GM21390 (cell line): Measurements from ENCODE around the gene UPF3A.
"Not testable (repeated sequence)": the region's sequence is repeated elsewhere in the genome, so short reads cannot be mapped to it uniquely, and the experiment has no call there.

Experiments
- ATAC-seq: cut with Tn5 transposase; IDR thresholded peaks from one replicate; pipeline ENCODE4 v1.9.1; 2021; ENCODE audit not compliant: unreplicated experiment

UPF3A gene

DNA sequence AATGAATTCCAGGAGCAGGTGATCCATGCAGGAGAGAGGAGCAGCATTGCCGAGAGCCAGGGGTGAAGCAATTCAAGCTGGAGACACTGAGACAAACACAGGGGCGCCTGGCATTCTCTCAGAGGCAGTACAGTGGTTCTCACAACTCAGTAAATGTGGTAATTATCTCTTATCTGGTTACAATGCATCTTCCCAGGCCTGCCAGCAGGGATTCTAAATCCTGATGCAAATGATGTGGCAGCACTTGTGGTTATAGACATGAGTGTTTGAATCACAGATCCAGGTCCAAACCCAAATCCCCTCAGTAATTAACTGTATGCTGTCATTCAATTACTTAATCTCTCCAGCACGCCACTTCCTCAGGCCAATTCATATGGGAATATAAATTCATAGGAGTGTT is 52.5 kb downstream of the UPF3A start:
- ATAC-seq, result not testable (repeated sequence)

DNA sequence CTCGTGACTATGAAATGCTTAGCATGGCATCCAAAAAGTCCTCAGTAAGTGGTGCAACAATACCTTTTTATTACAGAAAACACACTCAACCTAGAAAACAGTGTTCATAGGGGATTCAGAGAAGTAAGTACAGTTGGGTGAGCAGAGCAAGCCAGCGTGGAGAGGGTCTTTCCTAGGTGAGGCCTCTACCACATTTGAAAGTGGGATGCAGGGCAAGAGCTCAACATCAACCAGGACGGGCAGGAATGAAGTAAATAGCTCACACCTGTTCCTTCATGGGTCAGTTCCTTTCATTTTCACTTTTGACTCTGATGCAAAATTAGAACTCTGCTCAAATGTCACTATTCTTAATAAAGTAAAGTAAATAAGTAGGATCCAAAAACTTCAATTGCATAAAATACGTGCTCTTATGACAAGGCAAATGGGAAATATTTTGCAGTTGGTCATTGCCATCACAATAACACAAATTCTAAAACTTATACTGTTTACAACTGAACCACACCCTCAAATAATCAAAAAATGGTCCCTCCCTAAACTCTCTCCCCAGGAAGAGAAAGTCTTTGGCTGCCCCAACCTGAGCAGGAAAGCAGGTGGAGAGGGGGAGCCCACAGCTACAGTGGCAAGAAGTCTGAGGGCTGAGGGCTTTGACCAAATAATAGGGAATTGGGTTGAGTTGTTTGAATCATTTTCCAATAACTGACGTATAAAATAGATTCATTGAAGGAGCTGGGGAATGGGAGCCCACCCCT is 53.1 kb downstream of the UPF3A start:
- ATAC-seq, result no peak

DNA sequence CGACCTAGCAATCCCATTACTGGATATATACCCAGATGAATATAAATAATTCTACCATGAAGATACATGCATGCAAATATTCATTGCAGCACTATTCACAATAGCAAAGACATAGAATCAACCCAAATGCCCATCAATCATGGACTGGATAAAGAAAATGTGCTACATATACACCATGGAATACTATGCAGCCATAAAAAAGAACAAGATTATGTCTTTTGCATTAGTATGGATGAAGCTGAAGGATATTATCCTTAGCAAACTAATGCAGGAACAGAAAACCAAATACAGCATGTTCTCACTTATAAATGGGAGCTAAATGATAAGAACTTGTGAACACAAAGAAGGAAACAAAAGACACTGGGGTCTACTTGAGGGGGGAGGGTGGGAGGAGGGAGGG is 55.1 kb downstream of the UPF3A start:
- ATAC-seq, result not testable (repeated sequence)

DNA sequence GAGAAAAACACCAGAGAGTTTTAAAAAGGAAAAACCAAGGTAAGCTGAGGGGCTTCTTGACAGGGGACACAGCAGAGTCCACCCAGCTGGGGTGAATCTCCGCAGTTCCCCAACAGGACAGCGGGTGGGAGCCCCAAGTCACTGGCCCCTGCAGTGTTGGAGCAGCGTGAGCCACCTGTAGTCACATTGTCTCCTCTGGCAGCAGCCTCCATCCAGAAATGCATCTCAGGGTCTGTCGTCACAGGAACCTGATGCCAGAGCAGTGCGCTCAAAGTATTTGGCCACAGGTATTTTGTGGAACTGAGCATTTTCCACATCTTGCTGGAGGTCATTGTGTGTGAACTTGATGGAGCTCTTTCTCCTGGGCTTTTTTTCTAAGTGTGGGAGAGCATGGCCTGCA is 57.6 kb downstream of the UPF3A start:
- ATAC-seq, result no peak

DNA sequence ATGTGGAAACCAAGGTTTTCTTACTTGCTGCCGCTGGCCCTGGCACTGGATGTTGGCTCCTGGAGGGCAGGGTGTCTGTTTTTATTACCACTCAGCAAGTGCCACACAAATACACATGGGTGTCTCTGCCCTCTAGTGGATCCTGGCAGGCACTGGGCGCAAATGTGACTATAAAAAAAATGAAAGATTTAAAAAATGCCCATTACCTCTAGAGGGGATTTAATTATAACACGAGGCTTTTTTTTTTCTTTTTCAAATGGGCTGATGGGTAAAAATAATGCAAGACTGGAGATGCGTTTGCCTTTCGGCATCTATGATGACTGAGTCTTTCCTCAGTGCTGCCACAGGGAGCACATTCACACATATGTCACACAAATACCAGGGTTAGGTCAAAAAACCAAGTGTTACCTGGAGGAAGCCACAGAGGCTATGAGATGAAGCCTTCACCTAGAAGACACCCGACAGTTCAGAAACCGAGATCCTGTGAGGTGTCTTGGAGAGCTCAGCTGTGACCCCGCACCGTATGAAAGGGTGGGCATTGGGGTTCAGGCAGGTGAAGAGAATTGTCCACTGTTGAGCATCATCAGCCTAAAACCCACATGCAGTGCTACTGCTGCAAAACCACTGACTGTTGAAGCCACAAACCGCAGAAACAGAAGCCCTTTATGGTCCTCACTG is 58.6 kb downstream of the UPF3A start:
- no peak for ATAC-seq

DNA sequence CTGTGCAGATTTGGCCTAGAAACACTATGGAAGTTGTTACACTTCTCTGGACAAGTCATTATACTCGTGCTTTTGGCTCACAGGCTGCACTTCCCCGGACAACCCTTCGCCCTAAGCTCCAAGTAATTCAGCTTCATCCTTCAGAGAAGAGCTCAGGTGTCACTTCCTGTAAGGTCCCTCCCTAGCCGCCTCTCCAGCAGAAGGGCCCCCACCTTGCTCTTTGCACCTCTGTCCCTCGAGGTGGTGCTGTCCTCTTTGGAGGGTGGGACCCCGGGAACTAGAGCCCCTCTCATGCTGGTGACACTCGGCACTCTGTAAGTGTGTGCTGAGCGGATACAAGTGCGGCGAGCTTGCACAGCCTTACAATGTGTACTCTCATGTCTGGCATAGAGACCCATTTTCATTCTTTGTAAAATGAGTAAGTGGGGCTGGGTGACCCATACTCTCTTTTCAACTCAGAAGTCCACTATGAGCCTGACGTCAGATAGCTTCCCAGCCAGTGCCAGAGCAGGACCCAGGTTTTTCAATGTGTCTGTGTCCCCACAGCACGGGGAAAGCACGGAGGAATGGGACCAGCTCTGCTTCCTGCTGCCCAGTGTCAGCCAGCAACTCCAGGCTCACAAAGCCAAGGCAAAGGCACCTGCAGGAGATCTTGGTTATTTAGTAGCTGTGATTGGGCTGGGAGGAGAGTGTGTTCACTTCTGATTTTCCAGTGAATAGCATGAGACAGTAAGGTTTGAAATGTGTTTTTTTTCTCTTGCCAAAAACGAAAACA is 59.8 kb downstream of the UPF3A start:
- ATAC-seq, result no peak

DNA sequence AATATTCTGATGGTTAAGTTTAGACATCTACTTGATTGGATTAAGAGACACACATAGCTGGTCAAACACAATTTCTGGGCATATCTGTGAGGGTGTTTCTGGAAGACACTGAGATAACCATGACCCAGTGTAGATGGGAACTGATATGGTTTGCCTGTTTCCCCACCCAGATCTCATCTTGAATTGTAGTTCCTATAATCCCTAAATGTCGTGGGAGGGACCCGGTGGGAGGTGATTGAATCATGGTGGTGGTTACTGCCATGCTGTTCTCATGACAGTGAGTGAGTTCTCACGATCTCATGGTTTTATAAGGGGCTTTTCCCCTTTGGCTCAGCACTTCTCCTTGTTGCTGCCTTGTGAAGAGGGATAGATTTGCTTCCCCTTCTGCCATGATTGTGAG is 65.9 kb downstream of the UPF3A start:
- ATAC-seq, result not testable (repeated sequence)

DNA sequence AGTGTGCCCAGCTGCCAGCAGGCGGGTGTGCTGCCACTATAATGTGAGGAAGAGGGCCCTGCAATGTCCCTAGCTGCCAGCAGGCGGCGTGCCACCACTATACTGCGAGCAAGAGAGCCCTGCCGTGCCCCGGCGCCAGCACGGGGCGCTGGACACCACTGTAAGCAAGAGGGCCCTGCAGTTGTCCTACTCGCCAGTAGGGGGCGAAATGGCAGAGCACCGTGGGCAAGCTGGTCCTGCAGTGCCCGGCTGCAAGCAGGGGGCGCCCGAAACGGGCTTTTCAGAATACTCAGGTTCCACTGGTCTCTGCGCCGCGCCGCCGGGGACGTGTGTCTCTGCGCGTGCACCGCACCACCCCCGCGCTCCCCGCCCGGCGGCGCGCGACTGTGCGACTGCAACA is 71.4 kb downstream of the UPF3A start:
- ATAC-seq, result not testable (repeated sequence)

DNA sequence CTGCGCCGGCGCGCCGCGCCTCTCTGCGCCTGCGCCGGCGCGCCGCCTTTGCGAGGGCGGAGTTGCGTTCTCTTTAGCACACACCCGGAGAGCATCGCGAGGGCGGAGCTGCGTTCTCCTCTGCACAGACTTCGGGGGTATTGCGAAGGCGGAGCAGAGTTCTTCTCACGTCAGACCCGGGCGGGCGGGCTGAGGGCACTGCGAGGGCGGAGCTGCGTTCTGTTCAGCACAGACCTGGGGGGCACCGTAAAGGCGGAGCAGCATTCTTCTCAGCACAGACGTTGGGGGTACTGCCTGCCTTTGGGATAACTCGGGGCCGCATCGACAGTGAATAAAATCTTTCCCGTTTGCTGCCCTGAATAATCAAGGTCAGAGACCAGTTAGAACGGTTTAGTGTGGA is 72.0 kb downstream of the UPF3A start:
- not testable (repeated sequence) for ATAC-seq
